Mucosa of stomach (tissue), 1 donor: Measurements from ENCODE around the gene ABCA4.
"Not testable (repeated sequence)": the region's sequence is repeated elsewhere in the genome, so short reads cannot be mapped to it uniquely, and the experiment has no call there.

Experiments used
- H3K27me3 ChIP-seq: one replicate; pipeline ENCODE4 v1.7.0; 2013; ENCODE audit warnings: mild to moderate bottlenecking, low read length; ENCODE audit not compliant: control insufficient read depth, insufficient read depth
- H3K36me3 ChIP-seq: one replicate; pipeline ENCODE4 v1.7.0; 2013; ENCODE audit warnings: low read length; ENCODE audit not compliant: control insufficient read depth, insufficient read depth
- H3K4me1 ChIP-seq: one replicate; pipeline ENCODE4 v1.7.0; 2013; ENCODE audit warnings: mild to moderate bottlenecking, low read length; ENCODE audit not compliant: control insufficient read depth, insufficient read depth
- H3K4me3 ChIP-seq: one replicate; pipeline ENCODE4 v1.7.0; 2013; ENCODE audit warnings: low read length
- H3K9ac ChIP-seq: one replicate; pipeline ENCODE4 v1.7.0; 2013; ENCODE audit warnings: mild to moderate bottlenecking, low read length, moderate library complexity
- H3K9me3 ChIP-seq: one replicate; pipeline ENCODE4 v1.7.0; 2013; ENCODE audit warnings: mild to moderate bottlenecking, low read length, moderate library complexity; ENCODE audit not compliant: control insufficient read depth
- donor health status: Pancreatic carcinoma.

ABCA4 gene

GRCh38 chr1:94011709-94012595, 109.0 kb downstream of the ABCA4 start:
- Histone ChIP-seq H3K4me3 (no peak overlapping the region), H3K4me1 (no peaks in the 10 kb centered on the region), H3K36me3 (no peaks in the 10 kb centered on the region), H3K9ac (no peak overlapping the region), H3K9me3 (no peaks in the 10 kb centered on the region), H3K27me3 (peaks cover 27% of the 10 kb centered on the region)

- no peaks in the 10 kb centered on the region for H3K36me3 ChIP-seq
- H3K4me3 ChIP-seq, result no peak overlapping the region
- peaks cover 27% of the 10 kb centered on the region for H3K27me3 ChIP-seq
- H3K9ac ChIP-seq, result no peak overlapping the region
- no peaks in the 10 kb centered on the region for H3K4me1 ChIP-seq
- H3K9me3 ChIP-seq, result no peaks in the 10 kb centered on the region
Observed at GRCh38 chr1:94011129-94011528, 109.8 kb downstream of the ABCA4 start.

- Histone ChIP-seq H3K9ac (no peak overlapping the region), H3K4me3 (no peak overlapping the region), H3K4me1 (no peaks in the 10 kb centered on the region), H3K9me3 (no peaks in the 10 kb centered on the region), H3K36me3 (no peaks in the 10 kb centered on the region), H3K27me3 (peaks cover 32% of the 10 kb centered on the region)
Observed at GRCh38 chr1:94009304-94009703, 111.6 kb downstream of the ABCA4 start.

- H3K36me3 ChIP-seq, result no peaks in the 10 kb centered on the region
- H3K9me3 ChIP-seq, result no peaks in the 10 kb centered on the region
- no peaks in the 10 kb centered on the region for H3K4me1 ChIP-seq
- peaks cover 36% of the 10 kb centered on the region for H3K27me3 ChIP-seq
- H3K9ac ChIP-seq, result no peak overlapping the region
- H3K4me3 ChIP-seq, result no peak overlapping the region
Observed at GRCh38 chr1:94006604-94007003, 114.3 kb downstream of the ABCA4 start.

- H3K36me3 ChIP-seq, result no peaks in the 10 kb centered on the region
- H3K4me1 ChIP-seq, result no peaks in the 10 kb centered on the region
- H3K27me3 ChIP-seq, result peaks cover 41% of the 10 kb centered on the region
- no peak overlapping the region for H3K9ac ChIP-seq
- no peak overlapping the region for H3K4me3 ChIP-seq
- no peaks in the 10 kb centered on the region for H3K9me3 ChIP-seq
Observed at GRCh38 chr1:94004924-94005323, 116.0 kb downstream of the ABCA4 start.

GRCh38 chr1:94002046-94002787, 118.7 kb downstream of the ABCA4 start:
- Histone ChIP-seq H3K4me3 (no peak overlapping the region), H3K9me3 (no peaks in the 10 kb centered on the region), H3K4me1 (no peaks in the 10 kb centered on the region)

GRCh38 chr1:94001397-94002045, 119.4 kb downstream of the ABCA4 start:
- H3K9ac ChIP-seq, result no peak overlapping the region
- no peaks in the 10 kb centered on the region for H3K4me1 ChIP-seq
- H3K4me3 ChIP-seq, result no peak overlapping the region
- no peaks in the 10 kb centered on the region for H3K9me3 ChIP-seq
- no peaks in the 10 kb centered on the region for H3K36me3 ChIP-seq
- H3K27me3 ChIP-seq, result peaks cover 51% of the 10 kb centered on the region

More at GRCh38 chr1:94002046-94002787, 118.7 kb downstream of the ABCA4 start:
- H3K36me3 ChIP-seq, result no peaks in the 10 kb centered on the region
- peaks cover 44% of the 10 kb centered on the region for H3K27me3 ChIP-seq
- no peak overlapping the region for H3K9ac ChIP-seq

- H3K9ac ChIP-seq, result no peak overlapping the region
- peaks cover 54% of the 10 kb centered on the region for H3K27me3 ChIP-seq
- no peaks in the 10 kb centered on the region for H3K9me3 ChIP-seq
- H3K36me3 ChIP-seq, result no peaks in the 10 kb centered on the region
- H3K4me3 ChIP-seq, result no peak overlapping the region
- no peaks in the 10 kb centered on the region for H3K4me1 ChIP-seq
Observed at GRCh38 chr1:94000510-94001282, 120.3 kb downstream of the ABCA4 start.

GRCh38 chr1:93999840-94000415, 121.0 kb downstream of the ABCA4 start:
- no peaks in the 10 kb centered on the region for H3K36me3 ChIP-seq
- no peak overlapping the region for H3K4me3 ChIP-seq
- no peaks in the 10 kb centered on the region for H3K9me3 ChIP-seq
- no peaks in the 10 kb centered on the region for H3K4me1 ChIP-seq
- H3K27me3 ChIP-seq, result peaks cover 48% of the 10 kb centered on the region
- no peak overlapping the region for H3K9ac ChIP-seq

GRCh38 chr1:93998532-93998931, 122.4 kb downstream of the ABCA4 start:
- not testable (repeated sequence) for H3K9me3 ChIP-seq, H3K4me3 ChIP-seq, H3K9ac ChIP-seq, H3K4me1 ChIP-seq, H3K36me3 ChIP-seq
- peaks cover 48% of the 10 kb centered on the region for H3K27me3 ChIP-seq

- Histone ChIP-seq H3K27me3 (peaks cover 48% of the 10 kb centered on the region), H3K9ac (no peak overlapping the region)
Observed at GRCh38 chr1:93997756-93998155, 123.2 kb downstream of the ABCA4 start.

More at GRCh38 chr1:93997756-93998155, 123.2 kb downstream of the ABCA4 start:
- no peaks in the 10 kb centered on the region for H3K9me3 ChIP-seq
- no peak overlapping the region for H3K4me3 ChIP-seq
- H3K36me3 ChIP-seq, result no peaks in the 10 kb centered on the region
- no peaks in the 10 kb centered on the region for H3K4me1 ChIP-seq
